Smooth muscle cell of the coronary artery (primary cell): Measurements from ENCODE around the gene UTP25. TPM values are rescaled to one million over a fixed set of nuclear protein-coding genes. Genes with fewer than 3 reads are reported as not detected.

Experiments
- total RNA-seq: library from RNA; depleted of rRNA; stranded (reverse); fragments of >200 nt; gene quantifications from 2 replicates; pipeline ENCODE4 v1.2.3, GENCODE V29; 2014; ENCODE audit warnings: low replicate concordance

Gene UTP25, protein sequence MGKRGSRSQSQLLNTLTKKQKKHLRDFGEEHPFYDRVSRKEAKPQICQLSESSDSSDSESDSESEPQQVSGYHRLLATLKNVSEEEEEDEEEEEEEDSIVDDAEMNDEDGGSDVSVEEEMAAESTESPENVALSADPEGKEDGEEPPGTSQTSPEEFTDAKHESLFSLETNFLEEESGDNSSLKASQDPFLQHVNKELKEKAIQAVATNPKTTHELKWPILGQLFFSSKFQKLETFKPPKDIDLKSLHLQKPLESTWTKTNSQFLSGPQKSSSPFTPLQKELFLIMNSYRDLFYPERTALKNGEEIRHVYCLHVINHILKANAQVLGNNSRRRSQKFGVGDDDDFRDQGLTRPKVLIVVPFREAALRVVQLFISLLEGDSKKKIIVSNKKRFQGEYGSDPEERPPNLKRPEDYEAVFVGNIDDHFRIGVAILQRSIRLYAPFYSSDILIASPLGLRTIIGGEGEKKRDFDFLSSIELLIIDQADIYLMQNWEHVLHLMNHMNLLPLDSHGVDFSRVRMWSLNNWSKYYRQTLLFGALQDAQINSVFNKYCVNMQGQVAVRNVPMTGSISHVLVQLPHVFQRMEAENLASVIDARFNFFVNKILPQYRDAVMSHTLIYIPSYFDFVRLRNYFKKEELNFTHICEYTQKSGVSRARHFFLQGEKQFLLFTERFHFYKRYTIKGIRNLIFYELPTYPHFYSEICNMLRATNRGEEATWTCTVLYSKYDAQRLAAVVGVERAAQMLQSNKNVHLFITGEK
- 5.6 and 6.4 TPM in 2 replicates for total RNA-seq

DNA sequence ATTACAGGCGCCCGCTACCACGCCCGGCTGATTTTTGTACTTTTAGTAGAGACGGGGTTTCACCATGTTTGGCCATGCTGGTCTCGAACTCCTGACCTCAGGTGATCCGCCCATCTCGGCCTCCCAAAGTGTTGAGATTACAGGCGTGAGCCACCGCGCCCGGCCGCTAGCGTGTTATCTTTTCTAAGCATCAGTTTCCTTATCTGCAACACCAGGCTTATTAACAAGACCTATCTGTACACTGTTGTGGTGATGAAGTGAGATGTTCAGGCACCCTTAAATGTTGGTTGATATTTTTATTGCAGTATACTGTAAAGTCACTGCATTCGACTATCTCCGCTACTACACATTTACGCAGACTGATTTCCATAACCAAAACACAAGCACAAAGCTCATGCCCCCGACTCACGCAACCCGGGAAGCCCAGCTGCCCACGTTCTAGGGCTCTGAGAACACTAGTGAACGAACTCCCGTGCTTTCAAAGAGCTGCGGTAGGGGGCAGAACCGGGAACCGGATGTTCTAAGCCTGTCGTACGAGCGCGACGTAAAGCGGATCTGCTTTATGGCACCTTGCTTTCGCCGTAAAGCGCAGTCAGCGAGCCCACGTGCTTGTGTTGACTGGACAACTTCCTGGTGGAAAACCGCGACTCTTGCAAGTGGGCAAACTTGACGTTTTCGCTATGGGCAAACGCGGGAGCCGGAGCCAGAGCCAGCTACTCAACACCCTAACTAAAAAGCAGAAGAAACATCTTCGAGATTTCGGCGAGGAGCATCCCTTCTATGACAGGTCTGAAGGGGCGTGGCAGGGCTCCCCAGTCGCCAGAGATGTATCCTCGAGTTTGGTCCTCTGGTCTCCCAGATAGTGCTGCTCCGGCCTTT, at the start of gene UTP25:
Gene UTP25 (plus strand): TSS at position 589 of the 879 bp plus-strand sequence. CDS start 92 bp downstream, at position 681.

DNA sequence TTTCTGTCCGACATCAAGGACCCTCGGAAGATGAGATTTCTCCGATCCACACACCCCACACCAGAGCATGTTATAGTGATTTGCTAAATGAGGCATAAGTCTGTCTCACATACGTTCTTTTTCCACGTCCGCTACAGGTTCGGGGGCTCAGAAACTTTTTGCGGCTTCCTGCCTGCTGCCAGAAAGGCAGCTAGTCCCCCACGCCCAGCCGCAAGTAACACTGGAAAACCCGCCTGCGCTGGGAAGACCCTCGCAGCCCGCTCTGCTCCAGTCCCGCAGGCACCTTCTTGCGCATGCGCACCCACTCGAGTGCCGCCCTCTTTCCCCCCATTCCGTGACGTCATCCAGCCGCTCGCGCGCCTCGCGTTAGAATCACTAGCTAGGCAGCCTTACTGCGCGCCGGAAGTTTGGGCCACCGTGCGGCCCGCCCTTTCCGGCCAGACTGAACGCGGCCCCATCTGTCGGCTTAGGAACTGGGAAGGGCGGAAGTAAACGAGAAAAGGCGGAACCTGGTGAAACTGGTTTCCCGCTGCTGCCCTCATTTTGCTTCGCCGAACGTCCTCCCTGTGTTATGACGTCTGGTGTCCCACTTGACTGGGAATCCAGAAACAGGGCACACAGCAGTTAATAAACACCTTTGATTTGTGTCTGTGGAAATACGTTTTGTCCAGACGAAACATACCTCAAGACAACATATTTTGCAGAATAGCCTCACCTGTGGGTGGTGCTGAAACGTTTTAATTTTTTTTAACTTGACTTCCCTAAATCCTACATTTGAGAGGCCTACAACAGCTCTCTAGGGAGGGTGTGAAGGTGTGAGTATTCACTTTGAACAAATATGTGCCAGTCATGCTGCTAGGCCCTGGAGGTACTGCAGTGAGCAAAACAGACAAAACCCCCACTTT, 43.3 kb upstream of the UTP25 start, which contains the start of gene C1orf74:
Gene C1orf74 (minus strand): TSS at position 295 of the 905 bp plus-strand sequence. CDS start 925 bp downstream, outside the sequence.

DNA sequence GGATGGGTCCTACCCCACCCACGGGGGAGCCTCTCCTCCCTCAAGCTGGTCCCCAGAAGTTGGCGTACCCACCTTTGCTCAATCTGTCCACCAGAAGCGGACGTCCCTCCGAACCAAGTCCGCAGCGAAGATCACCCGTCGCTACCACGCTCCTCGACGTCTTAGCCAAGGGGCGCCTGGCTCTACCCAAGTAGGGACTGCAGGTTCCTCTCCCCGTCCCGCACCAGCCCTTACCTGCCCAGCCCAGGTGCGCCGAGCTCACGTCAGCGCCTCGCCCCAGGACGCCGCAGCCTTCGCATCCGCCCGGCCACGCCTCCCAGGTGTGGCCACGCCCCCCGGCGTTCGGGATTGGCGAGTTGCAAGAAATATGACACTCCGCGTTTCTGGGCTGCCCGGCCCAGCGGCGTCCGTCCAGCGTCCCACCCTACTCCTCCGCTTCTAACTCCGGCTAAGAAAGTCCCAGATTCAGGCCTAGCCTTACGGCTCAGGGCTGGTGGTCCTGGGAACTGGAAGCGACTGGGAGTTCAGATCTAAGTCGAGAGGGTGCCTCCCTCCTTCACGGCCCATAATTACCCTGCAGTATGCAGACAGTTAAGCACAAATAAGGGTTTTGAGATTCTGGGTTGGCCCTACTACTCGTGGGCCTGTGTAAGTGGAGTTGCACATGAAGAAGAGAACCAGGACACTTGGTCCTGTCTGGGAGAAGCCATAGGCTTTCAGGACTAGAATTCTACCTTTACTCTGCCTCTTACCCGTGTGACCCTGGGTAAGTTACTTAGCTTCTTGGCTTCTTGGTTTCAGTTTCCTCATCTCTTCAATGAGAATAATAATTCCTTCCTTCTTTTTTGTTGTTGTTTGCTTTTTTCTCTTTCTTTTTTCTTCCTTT, 21.7 kb upstream of the UTP25 start, which contains the start of gene IRF6:
Gene IRF6 (minus strand): TSS at position 268 of the 886 bp plus-strand sequence. CDS start 4,729 bp downstream, outside the sequence.

Other genes with a start within 250 kb of the UTP25 start
- gene CAMK1G, start 244.3 kb upstream of the UTP25 start, total RNA-seq = under 0.01 and 0.38 TPM in 2 replicates
- gene LAMB3, start 175.5 kb upstream of the UTP25 start, total RNA-seq = 5.6 and 20.8 TPM in 2 replicates
- 4.4 and 286 TPM in 2 replicates for gene G0S2, start 152.6 kb upstream of the UTP25 start, total RNA-seq
- 0.45 and 71.1 TPM in 2 replicates for gene HSD11B1, start 123.1 kb upstream of the UTP25 start, total RNA-seq
- not detected in 2 replicates for gene TRAF3IP3, start 71.9 kb upstream of the UTP25 start, total RNA-seq
- 1.4 and 3.0 TPM in 2 replicates for gene C1orf74, start 43.4 kb upstream of the UTP25 start, total RNA-seq
- 0.47 and 7.7 TPM in 2 replicates for gene IRF6, start 21.8 kb upstream of the UTP25 start, total RNA-seq
- gene SYT14, start 110.2 kb downstream of the UTP25 start, total RNA-seq = 0.47 and 0.68 TPM in 2 replicates